Ovary (tissue), 3 donors: Measurements from ENCODE around the gene NT5M.

Experiments used
- CTCF ChIP-seq, 3 donors: fragments of 450-650 bp in 2 of 3; fragments of 200-600 bp in 1 of 3; IDR thresholded peaks; one replicate each; pipeline versions ENCODE4 v1.5.1 to v1.8.0; 2016 to 2022; ENCODE audit warnings: antibody characterized with exemption in 3 of 3, mild to moderate bottlenecking in 1 of 3
- EP300 ChIP-seq: sonication (generic); formaldehyde crosslinking; IDR thresholded peaks from one replicate; pipeline ENCODE4 v1.6.1; 2017; ENCODE audit warnings: antibody characterized with exemption
- POLR2A ChIP-seq: fragments of 450-650 bp; IDR thresholded peaks from one replicate; pipeline ENCODE4 v1.6.1; 2017; ENCODE audit warnings: antibody characterized with exemption, mild to moderate bottlenecking, moderate library complexity
- donor health status: DM: no; HTN: no; CAD: no.

GRCh38 chr17:17384291-17384615, 81.1 kb downstream of the NT5M start:
- TF ChIP-seq CTCF (IDR thresholded peaks at IDR 0.05), result no peak
- TF ChIP-seq POLR2A, result no peak
- TF ChIP-seq EP300, result no peak
